Endodermal cell (in vitro differentiated cells): ENCODE results near the gene CACNA2D2. TPM values are rescaled to one million over a fixed set of nuclear protein-coding genes. Genes with fewer than 3 reads are reported as not detected.

Experiments used
- DNase-seq: peaks from one replicate; pipeline ENCODE4 v3.0.0-alpha.2; 2017
- H3K27ac ChIP-seq: 2 replicates; pipeline ENCODE4 v1.5.1; 2013; ENCODE audit warnings: mild to moderate bottlenecking, low read depth, low read length, moderate library complexity
- H3K27me3 ChIP-seq: 2 replicates; pipeline ENCODE4 v1.6.1; 2013; ENCODE audit warnings: mild to moderate bottlenecking, low read length, moderate library complexity; ENCODE audit not compliant: insufficient read depth, control insufficient read depth, poor library complexity, severe bottlenecking
- H3K36me3 ChIP-seq: 2 replicates; pipeline ENCODE4 v1.7.0; 2013; ENCODE audit warnings: mild to moderate bottlenecking, low read length, moderate library complexity; ENCODE audit not compliant: control insufficient read depth, insufficient read depth
- H3K4me1 ChIP-seq: one replicate; pipeline ENCODE4 v1.7.0; 2013; ENCODE audit warnings: low read length; ENCODE audit not compliant: control insufficient read depth, insufficient read depth
- H3K4me3 ChIP-seq: 2 replicates; pipeline ENCODE4 v1.5.1; 2013; ENCODE audit warnings: mild to moderate bottlenecking, low read length, moderate library complexity
- H3K9ac ChIP-seq: 2 replicates; pipeline ENCODE4 v1.6.1; 2013; ENCODE audit warnings: mild to moderate bottlenecking, low read length, moderate library complexity; ENCODE audit not compliant: poor library complexity, severe bottlenecking; ENCODE audit errors: extremely low read depth
- H3K9me3 ChIP-seq: 2 replicates; pipeline ENCODE4 v1.6.1; 2013; ENCODE audit warnings: mild to moderate bottlenecking, low read length, moderate library complexity; ENCODE audit not compliant: control insufficient read depth
- H3K27ac Mint-ChIP-seq: 2 replicates; pipeline ENCODE4 v1.8.0; 2020; ENCODE audit warnings: mixed read lengths
- H3K27me3 Mint-ChIP-seq: 2 replicates; pipeline ENCODE4 v1.8.0; 2021; ENCODE audit warnings: mild to moderate bottlenecking, mixed read lengths; ENCODE audit not compliant: insufficient read depth
- H3K36me3 Mint-ChIP-seq: 2 replicates; pipeline ENCODE4 v1.8.0; 2020; ENCODE audit warnings: low read depth, mixed read lengths
- H3K4me1 Mint-ChIP-seq: 2 replicates; pipeline ENCODE4 v1.8.0; 2020; ENCODE audit warnings: mixed read lengths
- H3K4me3 Mint-ChIP-seq: 2 replicates; pipeline ENCODE4 v1.8.0; 2020; ENCODE audit warnings: mild to moderate bottlenecking, moderate library complexity, mixed read lengths
- H3K9me3 Mint-ChIP-seq: 2 replicates; pipeline ENCODE4 v1.8.0; 2020; ENCODE audit warnings: mild to moderate bottlenecking, mixed read lengths
- CTCF ChIP-seq: fragments of 200-600 bp; sonication (generic); conservative IDR thresholded peaks from 2 replicates; pipeline ENCODE4 v1.5.0; 2021; ENCODE audit warnings: antibody characterized with exemption, mild to moderate bottlenecking
- WGBS, 2 experiments: methylation state at CpG; one replicate each; pipeline versions ENCODE4 v1.1.5 to v1.1.7; 2013; ENCODE audit warnings: missing lambda C conversion rate in 2 of 2, mixed read lengths in 1 of 2; ENCODE audit not compliant: insufficient coverage in 1 of 2, insufficient read length in 1 of 2; 5-methylcytosine and 5-hydroxymethylcytosine counted together
- total RNA-seq, 2 donors: library from RNA; stranded (reverse); fragmentation: NEBNext Ultra II Directional in 1 of 2; extraction: Animal tissue kit (Norgen Biotek cat#: 25700) in 1 of 2; gene quantifications; 2 replicates in 1 of 2; 3 replicates in 1 of 2; pipeline ENCODE4 v1.2.1, GENCODE V29; 2021

Gene CACNA2D2
- total RNA-seq, 2 donors from 2014 or later, result 17.6 to 20.7 TPM

DNA sequence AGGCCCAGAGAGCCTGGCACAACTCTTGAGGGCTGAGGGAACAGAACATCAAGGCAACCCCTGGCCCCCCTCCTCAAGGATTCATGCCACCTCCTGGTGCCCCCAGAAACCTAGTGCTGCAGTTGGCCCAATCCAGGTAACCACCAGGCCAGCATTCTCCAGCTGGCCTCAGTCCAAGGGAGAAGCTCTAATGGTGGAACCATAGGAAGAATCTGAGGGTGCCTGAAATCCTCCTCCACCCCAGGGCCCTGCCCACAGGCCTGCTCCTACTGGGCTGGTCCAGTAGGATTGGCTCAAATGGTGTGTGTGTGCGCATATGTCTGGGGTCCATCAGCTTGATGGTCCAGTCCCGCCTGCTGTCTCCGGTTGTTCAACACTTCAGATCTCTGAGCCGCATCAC lies 188.6 kb downstream of the CACNA2D2 start:
- no peak overlapping the region for H3K9ac ChIP-seq
- Mint-ChIP-seq H3K4me1 (peaks cover 9% of the 10 kb centered on the region), H3K9me3 (peaks cover 25% of the 10 kb centered on the region), H3K27ac (no peak overlapping the region), H3K27me3 (no peaks in the 10 kb centered on the region), H3K4me3 (no peak overlapping the region), H3K36me3 (peaks cover 60% of the 10 kb centered on the region)
- 96% methylated on average over 4 of the region's 4 CpGs; no CpG with 5 or more reads in 1 of the 2 experiments for WGBS, 2 experiments
- no peaks in the 10 kb centered on the region for H3K27me3 ChIP-seq
- TF ChIP-seq CTCF, result no peak
- no peak for DNase-seq
- peaks cover 4% of the 10 kb centered on the region for H3K9me3 ChIP-seq
- no peak overlapping the region for H3K4me3 ChIP-seq
- peaks cover 4% of the 10 kb centered on the region for H3K4me1 ChIP-seq
- no peak overlapping the region for H3K27ac ChIP-seq
- H3K36me3 ChIP-seq, result peaks cover 28% of the 10 kb centered on the region

DNA sequence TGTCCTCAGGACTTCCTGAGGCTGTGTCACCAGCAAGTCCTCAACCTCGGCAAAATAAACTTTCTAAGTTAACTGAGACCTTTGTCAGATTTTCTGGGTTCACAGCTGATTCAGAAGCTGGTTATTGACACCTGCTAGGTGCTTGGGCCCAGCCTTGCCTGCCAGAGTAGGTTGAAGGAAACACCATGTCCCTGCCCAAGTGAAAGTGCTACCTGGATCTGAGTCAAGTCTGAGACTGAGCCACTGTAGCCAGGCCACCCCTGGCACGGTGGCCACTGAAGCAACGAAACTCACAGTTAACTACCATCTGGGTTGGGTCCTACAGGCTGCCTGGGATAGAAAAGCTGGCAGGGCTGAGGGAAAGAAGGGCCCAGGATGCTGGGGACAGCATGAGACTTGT lies 189.1 kb downstream of the CACNA2D2 start:
- Histone ChIP-seq H3K4me3 (no peak overlapping the region), H3K27ac (peak overlapping the region; percentile 25), H3K27me3 (no peaks in the 10 kb centered on the region), H3K4me1 (no peaks in the 10 kb centered on the region), H3K9ac (no peak overlapping the region), H3K9me3 (peaks cover 9% of the 10 kb centered on the region), H3K36me3 (peaks cover 23% of the 10 kb centered on the region)
- peaks cover 29% of the 10 kb centered on the region for H3K9me3 Mint-ChIP-seq
- DNase-seq, result no peak
- no peaks in the 10 kb centered on the region for H3K27me3 Mint-ChIP-seq
- peaks cover 5% of the 10 kb centered on the region for H3K4me1 Mint-ChIP-seq
- H3K36me3 Mint-ChIP-seq, result peaks cover 59% of the 10 kb centered on the region
- H3K27ac Mint-ChIP-seq, result peak overlapping the region; percentile 17
- H3K4me3 Mint-ChIP-seq, result no peak overlapping the region
- WGBS, 2 experiments, result 93 to 100% methylated on average over 2 to 3 of the region's 3 CpGs
- TF ChIP-seq CTCF, result no peak

Other genes starting within 250 kb of the CACNA2D2 start
- 10 to 100 TPM in 1 of 2 donors, 1 to 10 TPM in 1; 6.5 to 10.3 TPM for gene SEMA3B, start 234.5 kb downstream of the CACNA2D2 start, total RNA-seq
- gene LSMEM2, start 224.5 kb downstream of the CACNA2D2 start, total RNA-seq, result not detected
- 10 to 100 TPM; 56.6 to 70.9 TPM for gene IFRD2, start 211.2 kb downstream of the CACNA2D2 start, total RNA-seq
- 1 to 10 TPM; 2.6 to 3.3 TPM for gene HYAL3, start 204.2 kb downstream of the CACNA2D2 start, total RNA-seq
- gene NAA80, start 204.2 kb downstream of the CACNA2D2 start, total RNA-seq, result 10 to 100 TPM in 1 of 2 donors, 1 to 10 TPM in 1; 9.7 to 12.8 TPM
- gene HYAL1, start 200.1 kb downstream of the CACNA2D2 start, total RNA-seq, result 1 to 10 TPM in 1 of 2 donors, under 1 TPM in 1; 0.92 to 1.8 TPM
- gene HYAL2, start 180.9 kb downstream of the CACNA2D2 start, total RNA-seq, result 10 to 100 TPM; 55.3 to 61.1 TPM
- gene TUSC2, start 175.4 kb downstream of the CACNA2D2 start, total RNA-seq, result 10 to 100 TPM; 23.5 to 28.1 TPM
- gene RASSF1, start 162.8 kb downstream of the CACNA2D2 start, total RNA-seq, result 10 to 100 TPM in 1 of 2 donors, 1 to 10 TPM in 1; 9.4 to 17.2 TPM
- gene ZMYND10, start 157.9 kb downstream of the CACNA2D2 start, total RNA-seq, result 1 to 10 TPM in 1 of 2 donors, under 1 TPM in 1; 0.22 to 1.4 TPM
- gene NPRL2, start 152.9 kb downstream of the CACNA2D2 start, total RNA-seq, result 10 to 100 TPM; 21.8 TPM
- 10 to 100 TPM in 1 of 2 donors, 1 to 10 TPM in 1; 8.5 to 14.6 TPM for gene CYB561D2, start 152.8 kb downstream of the CACNA2D2 start, total RNA-seq
- 10 to 100 TPM; 30.1 to 32.2 TPM for gene TMEM115, start 144.1 kb downstream of the CACNA2D2 start, total RNA-seq
- gene C3orf18, start 64.1 kb upstream of the CACNA2D2 start, total RNA-seq, result 10 to 100 TPM; 14.4 to 16.9 TPM
- 10 to 100 TPM; 24.1 to 25.8 TPM for gene HEMK1, start 65.9 kb upstream of the CACNA2D2 start, total RNA-seq
- 1 to 10 TPM; 1.2 to 2.0 TPM for gene CISH, start 108.1 kb upstream of the CACNA2D2 start, total RNA-seq
- gene MAPKAPK3, start 113.5 kb upstream of the CACNA2D2 start, total RNA-seq, result 10 to 100 TPM; 37.2 to 39.7 TPM
- 1 to 10 TPM; 7.7 to 8.5 TPM for gene DOCK3, start 171.3 kb upstream of the CACNA2D2 start, total RNA-seq